HG03432 (cell line): Measurements from ENCODE around the gene MPHOSPH10.
A peak's percentile ranks its signal among the peaks of the same experiment; 100 is the strongest.
"Not testable (repeated sequence)": the region's sequence is repeated elsewhere in the genome, so short reads cannot be mapped to it uniquely, and the experiment has no call there.

Source experiments
- ATAC-seq: cut with Tn5 transposase; IDR thresholded peaks from one replicate; pipeline ENCODE4 v1.9.1; 2021; ENCODE audit warnings: mild to moderate bottlenecking, moderate library complexity; ENCODE audit not compliant: unreplicated experiment

Gene MPHOSPH10, protein sequence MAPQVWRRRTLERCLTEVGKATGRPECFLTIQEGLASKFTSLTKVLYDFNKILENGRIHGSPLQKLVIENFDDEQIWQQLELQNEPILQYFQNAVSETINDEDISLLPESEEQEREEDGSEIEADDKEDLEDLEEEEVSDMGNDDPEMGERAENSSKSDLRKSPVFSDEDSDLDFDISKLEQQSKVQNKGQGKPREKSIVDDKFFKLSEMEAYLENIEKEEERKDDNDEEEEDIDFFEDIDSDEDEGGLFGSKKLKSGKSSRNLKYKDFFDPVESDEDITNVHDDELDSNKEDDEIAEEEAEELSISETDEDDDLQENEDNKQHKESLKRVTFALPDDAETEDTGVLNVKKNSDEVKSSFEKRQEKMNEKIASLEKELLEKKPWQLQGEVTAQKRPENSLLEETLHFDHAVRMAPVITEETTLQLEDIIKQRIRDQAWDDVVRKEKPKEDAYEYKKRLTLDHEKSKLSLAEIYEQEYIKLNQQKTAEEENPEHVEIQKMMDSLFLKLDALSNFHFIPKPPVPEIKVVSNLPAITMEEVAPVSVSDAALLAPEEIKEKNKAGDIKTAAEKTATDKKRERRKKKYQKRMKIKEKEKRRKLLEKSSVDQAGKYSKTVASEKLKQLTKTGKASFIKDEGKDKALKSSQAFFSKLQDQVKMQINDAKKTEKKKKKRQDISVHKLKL

DNA sequence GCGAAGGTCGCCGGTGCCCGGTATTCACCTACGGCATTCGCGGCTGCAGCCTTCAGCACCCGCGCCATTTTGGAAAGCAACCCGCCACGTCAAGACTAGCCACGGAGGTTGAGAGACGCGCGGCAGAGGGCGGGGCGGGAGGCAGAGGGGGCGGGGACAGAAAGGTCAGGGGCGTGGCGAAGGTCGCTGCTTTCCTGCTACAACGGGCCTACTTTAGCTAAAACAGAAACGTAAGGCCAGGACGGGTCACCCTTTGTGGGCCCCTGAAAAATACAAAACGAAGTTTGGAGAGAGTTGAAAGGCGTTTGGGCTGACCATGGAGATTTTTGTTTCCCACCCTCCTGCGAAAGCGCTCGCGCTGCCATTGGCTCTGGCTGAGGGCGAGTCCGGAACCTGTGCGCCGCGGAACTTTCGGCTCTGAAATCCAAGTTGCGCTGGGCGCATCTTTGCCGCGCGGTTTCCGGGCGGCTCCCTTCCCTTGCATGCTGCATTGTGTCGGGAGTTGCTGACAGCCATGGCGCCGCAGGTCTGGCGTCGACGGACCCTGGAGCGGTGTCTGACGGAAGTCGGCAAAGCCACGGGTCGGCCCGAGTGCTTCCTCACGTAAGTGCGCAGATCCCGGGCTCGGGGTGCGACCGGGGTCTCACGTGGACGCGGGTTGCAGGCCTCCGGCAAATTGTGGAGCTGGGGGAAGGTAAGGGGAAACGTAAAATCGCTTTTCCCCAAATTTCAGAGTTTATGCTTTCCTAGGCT is at the start of gene MPHOSPH10, which contains the start of gene MCEE:
MPHOSPH10 (plus strand) TSS at position 483 of the 753 bp plus-strand sequence; CDS start at position 515, 32 bp downstream.
MCEE (minus strand) TSS at position 78 of the 753 bp plus-strand sequence; CDS start at position 68, 10 bp downstream.
- peak; percentile 94 for ATAC-seq

DNA sequence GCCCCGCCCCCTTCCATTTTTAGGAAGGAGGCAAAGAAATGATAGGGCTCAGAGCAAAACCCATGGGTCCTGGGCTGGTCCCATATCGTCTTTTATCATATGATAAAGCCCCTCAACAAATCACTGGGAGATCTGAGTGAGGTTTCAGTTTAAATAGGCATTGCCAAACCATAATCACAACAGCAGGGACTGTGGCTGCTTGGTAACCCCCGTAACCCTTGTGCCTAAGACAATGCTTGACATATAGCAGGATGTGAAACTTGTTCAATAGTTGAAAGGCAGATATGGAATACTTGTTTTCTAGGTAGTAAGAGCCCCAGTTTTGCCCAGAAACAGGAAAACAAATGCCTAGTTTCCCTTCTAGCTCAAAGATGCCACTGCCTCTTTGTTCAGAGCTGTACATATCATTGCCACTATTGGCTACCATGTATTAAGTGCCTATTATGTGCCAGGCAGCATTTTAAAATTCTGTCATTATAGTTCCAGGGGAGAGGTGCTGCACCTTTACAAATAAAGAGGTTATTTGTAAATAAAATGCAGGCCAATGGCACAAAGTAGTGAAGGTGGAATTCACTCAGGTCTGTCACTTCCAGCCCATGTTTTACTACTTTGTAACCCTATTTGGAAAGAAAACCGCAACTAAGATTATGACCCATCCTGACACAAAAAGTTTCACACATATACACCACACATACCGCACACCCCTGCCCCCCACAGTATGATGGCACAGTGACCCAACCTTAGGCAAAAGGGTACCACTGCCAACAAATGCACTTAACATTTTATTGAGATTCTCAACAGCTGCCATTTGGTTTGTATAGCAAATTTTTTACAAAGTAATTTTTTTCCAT is 47.8 kb upstream of the MPHOSPH10 start:
- ATAC-seq = peak; percentile 79

DNA sequence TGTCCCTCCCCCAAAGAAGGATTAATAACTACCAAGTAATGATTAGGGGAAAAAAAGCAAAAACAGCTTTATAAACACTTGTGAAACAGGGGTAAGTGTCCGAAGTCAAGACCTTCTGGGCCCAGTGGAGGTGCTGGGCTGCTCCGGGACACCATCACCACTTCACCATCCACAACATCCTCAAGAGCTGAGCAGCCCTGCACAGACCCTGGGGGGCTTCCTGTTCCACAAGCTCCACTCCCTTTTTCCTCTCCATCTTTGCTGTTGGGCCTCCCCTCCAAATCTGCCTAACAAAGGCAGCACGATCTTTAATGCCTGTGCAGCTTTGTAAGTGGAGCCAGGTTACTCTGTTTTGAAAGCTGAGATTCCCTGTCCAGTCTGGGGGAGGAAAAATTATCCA is 47.1 kb upstream of the MPHOSPH10 start:
- ATAC-seq = not testable (repeated sequence)

DNA sequence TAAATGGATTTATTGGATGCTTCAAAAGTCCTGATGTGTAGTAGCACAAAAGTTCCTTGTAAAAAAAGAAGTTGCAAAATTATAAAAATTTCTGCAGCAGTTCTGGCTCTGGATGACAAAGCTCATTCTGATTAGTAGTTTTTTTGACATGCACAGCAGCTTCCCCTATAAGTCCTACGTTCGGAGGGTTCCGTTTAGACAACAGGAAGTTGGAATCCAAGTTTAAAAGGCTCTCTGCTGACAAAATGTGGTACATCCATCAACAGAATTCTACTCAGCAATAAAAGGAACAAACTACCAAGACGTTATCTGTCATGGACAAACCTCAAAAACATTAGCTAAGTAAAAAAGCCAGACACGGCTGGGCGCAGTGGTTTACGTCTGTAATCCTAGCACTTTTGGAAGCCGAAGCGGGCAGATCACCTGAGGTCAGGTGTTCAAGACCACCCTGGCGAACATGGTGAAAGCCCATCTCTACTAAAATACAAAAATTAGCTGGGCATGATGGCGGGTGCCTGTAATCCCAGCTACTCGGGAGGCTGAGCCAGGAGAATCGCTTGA is 46.6 kb upstream of the MPHOSPH10 start:
- not testable (repeated sequence) for ATAC-seq

DNA sequence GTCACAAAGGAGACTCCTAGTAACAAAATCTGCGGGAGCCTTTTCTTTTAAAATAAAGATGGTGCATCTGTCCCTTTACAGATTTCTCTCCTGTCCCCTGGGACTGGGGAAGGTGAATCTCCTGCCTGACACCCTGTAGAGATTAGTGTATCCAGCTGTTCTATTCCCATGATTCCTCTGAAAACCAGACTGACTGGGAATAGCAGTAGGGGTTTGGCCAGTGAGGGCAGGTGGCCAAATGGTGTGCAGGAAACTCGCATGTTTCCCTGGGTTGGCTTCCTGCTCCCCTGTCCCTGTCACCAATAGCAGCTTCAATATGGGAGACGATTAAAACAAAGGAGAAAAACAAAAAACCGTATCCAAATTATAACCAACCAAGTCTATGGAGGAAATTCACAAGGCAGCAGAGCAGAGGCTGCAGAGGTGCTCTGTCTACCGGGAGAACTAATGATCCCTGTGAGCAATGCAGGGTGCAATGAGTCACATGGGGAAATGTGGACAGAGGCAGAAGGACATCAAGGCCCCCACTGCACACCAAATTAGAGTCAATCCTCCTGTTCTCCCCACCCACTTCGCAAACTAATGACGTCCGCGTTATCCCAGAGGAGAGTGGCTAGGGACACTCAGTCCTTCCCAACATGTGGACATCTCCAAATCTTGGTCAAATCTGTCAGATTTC is 45.0 kb upstream of the MPHOSPH10 start:
- not testable (repeated sequence) for ATAC-seq

DNA sequence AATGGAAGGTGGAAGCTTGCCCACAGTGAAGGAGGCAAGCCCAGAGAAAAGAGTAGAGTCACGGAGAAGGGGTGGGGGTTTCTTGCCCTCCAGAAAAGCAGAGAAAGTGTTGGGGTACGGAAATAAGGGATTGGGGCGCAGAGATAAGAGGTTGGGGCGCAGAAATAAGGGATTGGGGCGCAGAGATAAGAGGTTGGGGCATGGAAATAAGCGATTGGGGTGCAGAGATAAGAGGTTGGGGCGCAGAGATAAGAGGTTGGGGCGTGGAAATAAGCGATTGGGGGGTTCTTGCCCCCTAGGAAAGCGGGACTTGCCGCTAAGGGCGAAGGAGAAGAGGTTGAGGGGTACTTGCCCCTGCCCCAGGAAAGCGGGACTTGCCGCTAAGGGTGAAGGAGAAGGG is 41.0 kb upstream of the MPHOSPH10 start:
- not testable (repeated sequence) for ATAC-seq

DNA sequence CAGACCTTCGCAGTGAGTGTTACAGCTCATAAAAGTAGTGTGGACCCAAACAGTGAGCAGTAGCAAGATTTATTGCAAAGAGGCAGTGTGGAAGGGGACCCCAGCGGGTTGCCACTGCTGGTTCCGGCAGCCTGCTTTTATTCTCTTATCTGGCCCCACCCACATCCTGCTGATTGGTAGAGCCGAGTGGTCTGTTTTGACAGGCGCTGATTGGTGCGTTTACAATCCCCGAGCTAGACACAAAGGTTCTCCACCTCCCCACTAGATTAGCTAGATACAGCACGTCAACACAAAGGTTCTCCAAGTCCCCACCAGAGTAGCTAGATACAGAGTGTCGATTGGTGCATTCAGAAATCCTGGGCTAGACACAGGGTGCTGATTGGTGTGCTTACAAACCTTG is 38.6 kb upstream of the MPHOSPH10 start:
- not testable (repeated sequence) for ATAC-seq

DNA sequence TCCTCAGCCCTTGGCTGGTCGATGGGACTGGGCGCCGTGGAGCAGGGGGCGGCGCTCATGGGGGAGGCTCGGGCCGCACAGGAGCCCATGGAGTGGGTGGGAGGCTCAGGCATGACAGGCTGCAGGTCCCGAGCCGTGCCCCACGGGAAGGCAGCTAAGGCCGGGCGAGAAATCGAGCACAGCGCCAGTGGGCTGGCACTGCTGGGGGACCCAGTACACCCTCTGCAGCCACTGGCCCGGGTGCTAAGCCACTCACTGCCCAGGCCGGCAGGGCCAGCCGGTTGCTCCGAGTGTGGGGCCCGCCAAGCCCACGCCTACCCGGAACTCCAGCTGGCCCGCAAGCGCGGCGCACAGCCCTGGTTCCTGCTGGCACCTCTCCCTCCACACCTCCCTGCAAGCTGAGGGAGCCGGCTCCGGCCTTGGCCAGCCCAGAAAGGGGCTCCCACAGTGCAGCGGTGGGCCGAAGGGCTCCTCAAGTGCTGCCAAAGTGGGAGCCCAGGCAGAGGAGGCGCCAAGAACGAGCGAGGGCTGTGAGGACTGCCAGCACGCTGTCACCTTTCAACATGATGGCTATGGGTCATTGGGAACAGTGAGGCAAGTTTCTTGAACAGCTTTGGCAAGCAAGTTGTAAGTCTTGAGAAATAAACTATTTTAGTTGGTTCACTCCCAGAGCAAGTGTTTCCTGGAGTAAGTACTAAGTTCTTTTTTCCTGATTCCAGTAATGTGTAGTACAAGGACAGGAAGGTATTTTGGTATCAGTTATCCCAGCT is 37.8 kb upstream of the MPHOSPH10 start:
- not testable (repeated sequence) for ATAC-seq

DNA sequence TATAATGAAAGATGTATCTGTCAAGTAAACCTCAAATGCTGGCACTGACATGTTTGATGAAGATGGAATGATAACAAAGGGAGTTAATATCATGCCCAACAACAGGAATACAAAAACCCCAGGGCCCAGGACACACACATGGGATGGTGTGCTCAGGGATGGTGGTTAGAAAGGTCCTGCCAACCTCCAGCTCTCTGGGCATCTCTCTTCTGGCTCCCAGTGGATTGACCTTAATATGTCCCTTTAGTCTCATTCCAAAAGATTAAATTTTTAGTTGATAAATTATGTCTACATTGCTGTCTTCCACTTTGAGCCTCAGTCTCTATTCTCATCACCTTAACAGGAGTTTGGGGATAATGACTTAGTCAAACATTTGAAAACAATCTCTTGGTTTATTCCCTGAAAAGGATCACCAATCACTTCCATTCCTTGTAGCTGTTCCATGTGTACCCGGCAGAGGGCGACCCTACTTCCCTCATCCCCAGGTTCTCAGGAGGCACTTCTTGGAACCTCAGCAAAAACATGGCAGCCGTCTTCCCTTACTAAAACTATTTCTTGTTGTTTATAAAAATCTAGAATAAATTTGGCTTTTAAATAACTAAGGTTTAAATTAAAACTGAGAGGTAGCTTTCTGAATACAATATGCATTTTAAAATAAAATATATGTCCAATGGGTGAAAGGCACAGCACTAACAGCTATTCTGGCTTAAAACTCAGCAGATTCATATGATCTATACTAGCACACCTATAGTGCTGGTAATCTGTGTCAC is 30.1 kb upstream of the MPHOSPH10 start:
- ATAC-seq = peak; percentile 69

DNA sequence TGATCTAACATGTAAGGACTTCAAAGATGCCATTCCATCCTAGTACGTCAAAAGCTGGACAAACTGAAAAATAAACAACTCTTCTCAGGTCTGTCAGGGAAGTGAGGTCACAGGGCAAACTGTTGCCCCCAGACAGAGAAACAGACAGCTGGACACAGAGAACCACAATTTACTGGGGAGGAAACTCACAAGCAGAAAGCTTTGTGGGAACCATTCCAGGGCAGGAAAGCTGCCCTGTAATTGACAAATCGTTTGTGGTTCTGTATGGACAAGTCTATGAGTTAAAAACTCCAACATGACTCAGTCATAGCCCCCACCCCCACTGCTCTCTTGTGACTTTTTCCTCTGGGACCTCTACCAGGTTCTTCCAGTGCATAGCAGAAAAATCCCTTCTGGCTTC is 28.8 kb upstream of the MPHOSPH10 start:
- ATAC-seq = no peak

DNA sequence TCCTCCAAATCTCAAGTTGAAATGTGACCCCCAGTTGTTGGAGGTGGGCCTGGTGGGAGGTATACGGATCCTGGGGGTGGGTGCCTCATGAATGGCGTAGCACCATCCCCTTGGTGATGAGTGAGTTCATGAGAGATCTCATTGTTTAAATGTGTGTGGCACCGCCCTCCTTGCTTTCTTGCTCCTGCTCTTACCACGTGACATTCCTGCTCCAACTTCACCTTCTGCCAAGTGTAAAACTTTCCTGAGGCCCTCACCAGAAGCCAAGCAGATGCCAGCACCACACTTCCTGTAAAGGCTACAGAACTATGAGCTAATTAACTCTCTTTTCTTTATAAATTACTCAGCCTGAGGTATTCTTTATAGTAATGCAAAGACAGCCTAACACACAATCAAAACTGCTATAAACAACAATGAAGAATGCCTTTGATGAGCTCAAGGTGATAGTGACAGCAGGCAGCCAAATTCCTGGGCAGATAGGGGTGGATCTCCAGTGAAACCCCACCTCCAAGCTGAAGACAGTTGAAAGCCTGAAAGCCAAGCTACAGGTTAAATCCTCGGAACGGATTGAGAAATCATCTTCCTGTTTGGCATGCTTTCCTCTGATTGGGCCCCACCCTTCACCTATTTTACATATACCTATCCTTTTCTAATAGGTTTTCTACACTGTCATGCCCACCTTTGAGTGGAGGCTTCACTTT is 27.3 kb upstream of the MPHOSPH10 start:
- no peak for ATAC-seq

DNA sequence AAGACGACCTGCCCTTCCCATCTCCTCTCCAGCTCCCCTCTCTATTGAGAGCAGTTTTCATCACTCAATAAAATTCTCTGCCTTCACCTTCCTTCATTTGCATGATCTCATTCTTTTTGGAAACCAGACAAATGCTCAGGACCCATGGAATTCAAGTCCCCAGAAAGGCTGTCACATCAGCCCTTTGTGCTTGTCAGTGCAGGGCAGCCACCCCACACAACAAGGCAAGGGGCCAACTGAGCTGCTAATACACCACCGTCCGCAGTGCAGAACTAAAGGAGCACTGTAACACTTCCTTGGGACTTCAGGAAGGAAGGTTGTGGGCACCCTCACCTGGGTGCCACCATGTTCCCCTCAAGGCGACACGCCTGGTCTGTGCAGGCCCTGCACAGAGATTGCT is 26.6 kb upstream of the MPHOSPH10 start:
- ATAC-seq = no peak

DNA sequence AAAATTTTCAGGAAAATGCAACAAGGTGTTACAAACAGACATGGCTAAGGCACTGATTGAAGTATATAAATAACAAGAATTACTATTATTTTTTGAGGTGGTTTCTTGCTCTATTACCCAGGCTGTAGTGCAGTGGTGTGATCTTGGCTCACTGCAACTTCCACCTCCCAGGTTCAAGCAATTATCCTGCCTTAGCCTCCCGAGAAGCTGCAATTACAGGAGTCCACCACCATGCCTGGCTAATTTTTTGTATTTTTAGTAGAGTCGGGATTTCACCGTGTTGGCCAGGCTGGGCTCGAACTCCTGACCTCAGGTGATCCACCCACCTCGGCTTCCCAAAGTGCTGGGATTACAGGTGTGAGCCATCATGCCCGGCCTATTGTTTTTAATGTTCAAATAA is 24.0 kb upstream of the MPHOSPH10 start:
- not testable (repeated sequence) for ATAC-seq

DNA sequence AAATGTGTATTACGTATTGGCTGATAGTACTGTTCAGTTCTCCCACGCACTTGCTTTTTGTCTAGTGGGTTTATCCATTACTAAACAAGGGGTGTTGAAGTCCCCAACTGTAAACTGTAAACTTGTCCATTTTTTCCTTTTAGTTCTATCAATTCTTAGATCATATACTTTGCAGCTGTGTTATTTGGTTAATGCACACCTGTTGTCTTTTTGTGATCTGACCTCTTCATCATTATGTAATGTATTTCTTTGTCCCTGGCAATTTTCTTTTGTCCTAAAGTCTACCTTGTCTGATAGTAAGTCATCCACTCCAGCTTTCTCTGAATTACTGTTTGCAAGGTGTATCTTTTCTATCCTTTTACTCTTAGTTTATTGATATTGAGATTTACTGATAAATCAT is 22.3 kb upstream of the MPHOSPH10 start:
- ATAC-seq = no peak

DNA sequence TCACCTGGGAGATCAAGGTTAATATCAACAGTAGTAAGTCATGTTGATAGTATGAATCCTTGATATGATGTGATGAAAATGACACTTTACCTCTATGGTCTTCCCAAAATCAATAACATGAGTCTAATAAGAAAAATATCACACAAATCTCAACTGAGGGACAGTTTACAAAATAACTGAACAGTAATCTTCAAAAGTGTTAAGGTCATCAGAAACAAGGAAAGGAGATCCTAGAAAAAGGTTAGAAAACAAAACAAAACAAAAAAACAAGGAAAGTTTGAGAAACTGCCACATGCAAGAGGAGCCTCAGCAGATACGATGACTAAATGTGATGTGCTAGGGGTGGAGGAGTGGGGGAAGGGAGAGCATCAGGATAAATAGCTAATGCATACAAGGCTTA is 16.6 kb upstream of the MPHOSPH10 start:
- no peak for ATAC-seq

DNA sequence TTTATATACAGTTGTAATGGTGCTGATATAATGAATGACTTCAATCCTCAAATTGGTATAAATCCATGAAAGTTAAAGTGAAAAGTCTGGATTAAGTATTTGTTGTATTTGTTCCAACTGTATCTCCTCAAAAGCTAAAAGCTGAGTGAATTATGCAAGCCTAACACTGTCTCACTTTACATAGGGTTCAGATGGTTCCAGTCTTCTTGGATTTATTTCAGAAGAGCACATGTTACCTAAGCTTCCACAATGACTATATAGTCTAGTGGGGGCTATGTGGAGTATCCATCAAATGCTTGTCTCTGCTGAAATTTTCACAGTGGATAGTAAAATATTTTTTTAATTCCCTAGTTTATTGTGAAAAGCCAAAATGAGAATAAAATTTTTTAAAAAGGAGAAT is 13.4 kb upstream of the MPHOSPH10 start:
- no peak for ATAC-seq

DNA sequence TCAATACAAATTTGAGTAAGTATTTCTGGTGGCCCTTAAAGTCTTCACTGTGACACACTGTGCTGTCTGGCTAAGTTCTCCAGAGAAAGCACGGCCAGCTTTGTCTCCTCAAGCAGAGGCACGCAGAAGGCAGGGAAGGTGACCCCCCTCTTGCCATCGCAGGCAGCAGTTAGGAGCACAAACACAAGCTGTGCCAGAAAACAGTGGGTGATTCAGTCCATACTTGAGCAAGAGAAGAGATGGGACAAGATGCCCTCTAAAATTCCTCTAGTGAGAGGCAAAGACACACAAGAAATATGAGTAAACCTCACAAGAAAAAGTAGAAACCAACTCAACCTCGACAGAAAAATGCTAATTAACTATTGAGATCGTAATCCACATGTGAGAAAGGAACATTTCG is 10.2 kb upstream of the MPHOSPH10 start:
- ATAC-seq = no peak
